WTC11 (cell line): ENCODE measurements around the gene CFAP53. TPM values are rescaled to one million over a fixed set of nuclear protein-coding genes. Genes with fewer than 3 reads are reported as not detected.
"Not testable (repeated sequence)": the region's sequence is repeated elsewhere in the genome, so short reads cannot be mapped to it uniquely, and the experiment has no call there.

Experiments
- ATAC-seq: fragments of 200-7000 bp; cut with Tn5 transposase; 2 replicates; pipeline ENCODE4 v1.10.0; 2021; ENCODE audit warnings: mild to moderate bottlenecking, moderate library complexity
- CTCF ChIA-PET: fragments of 300-600 bp; sonication (Branson Sonifier 250); formaldehyde crosslinking; loops from one replicate; lab custom pipeline; 2021; ENCODE audit warnings: antibody characterized with exemption; lab: Charles Lee
- POLR2A ChIA-PET: fragments of 350-600 bp; sonication (Branson Sonifier 250); formaldehyde crosslinking; loops from one replicate; lab custom pipeline; 2021; ENCODE audit warnings: antibody characterized with exemption; lab: Charles Lee
- DNase-seq: peaks from one replicate; pipeline ENCODE4 v3.0.0; 2021; ENCODE audit warnings: low spot score
- H3K27ac Mint-ChIP-seq: 2 replicates; pipeline ENCODE4 v1.8.0; 2021; ENCODE audit warnings: mixed read lengths
- H3K27me3 Mint-ChIP-seq: 2 replicates; pipeline ENCODE4 v1.8.0; 2021; ENCODE audit warnings: low read depth, mild to moderate bottlenecking, moderate library complexity, mixed read lengths
- H3K36me3 Mint-ChIP-seq: 2 replicates; pipeline ENCODE4 v1.8.0; 2021; ENCODE audit warnings: mixed read lengths
- H3K4me1 Mint-ChIP-seq: 2 replicates; pipeline ENCODE4 v1.8.0; 2022; ENCODE audit warnings: mixed read lengths
- H3K4me3 Mint-ChIP-seq: 2 replicates; pipeline ENCODE4 v1.8.0; 2021; ENCODE audit warnings: mild to moderate bottlenecking, moderate library complexity, mixed read lengths
- H3K9me3 Mint-ChIP-seq: 2 replicates; pipeline ENCODE4 v1.8.0; 2021; ENCODE audit warnings: mixed read lengths
- CTCF ChIP-seq: fragments of 200-600 bp; IDR thresholded peaks from 2 replicates; pipeline ENCODE4 v1.8.0; 2022; ENCODE audit warnings: antibody characterized with exemption
- E2F4 ChIP-seq: sonication (generic); formaldehyde crosslinking; IDR thresholded peaks from 2 replicates; pipeline ENCODE4 v1.8.1; 2022; ENCODE audit warnings: low read depth, mild to moderate bottlenecking, moderate library complexity, missing genetic modification reagents, borderline replicate concordance
- ERG ChIP-seq: fragments of 250-450 bp; sonication (Bioruptor Pico); IDR thresholded peaks from 2 replicates; pipeline ENCODE4 v1.8.0; 2021; ENCODE audit warnings: mild to moderate bottlenecking
- ESRRA ChIP-seq: sonication (generic); formaldehyde crosslinking; IDR thresholded peaks from 2 replicates; pipeline ENCODE4 v1.8.1; 2022; ENCODE audit warnings: mild to moderate bottlenecking, missing genetic modification reagents, borderline replicate concordance
- HMGXB4 ChIP-seq: sonication (generic); formaldehyde crosslinking; IDR thresholded peaks from 2 replicates; pipeline ENCODE4 v1.8.1; 2023; ENCODE audit warnings: mild to moderate bottlenecking, moderate library complexity, missing genetic modification reagents
- MAX ChIP-seq: sonication (generic); formaldehyde crosslinking; IDR thresholded peaks from 2 replicates; pipeline ENCODE4 v1.8.0; 2022; ENCODE audit warnings: mild to moderate bottlenecking, missing genetic modification reagents
- NFYB ChIP-seq: sonication (generic); formaldehyde crosslinking; conservative IDR thresholded peaks from 2 replicates; pipeline ENCODE4 v1.8.0; 2022; ENCODE audit warnings: low read depth, missing genetic modification reagents
- OVOL2 ChIP-seq: fragments of 250-450 bp; sonication (Bioruptor Pico); IDR thresholded peaks from 2 replicates; pipeline ENCODE4 v1.9.0; 2021; ENCODE audit warnings: mild to moderate bottlenecking, borderline replicate concordance
- PRDM15 ChIP-seq: sonication (generic); formaldehyde crosslinking; IDR thresholded peaks from 2 replicates; pipeline ENCODE4 v1.8.0; 2022; ENCODE audit warnings: missing genetic modification reagents
- RELA ChIP-seq: sonication (generic); formaldehyde crosslinking; IDR thresholded peaks from 2 replicates; pipeline ENCODE4 v1.8.1; 2022; ENCODE audit warnings: missing genetic modification reagents, mild to moderate bottlenecking, borderline replicate concordance
- SMAD4 ChIP-seq: sonication (generic); formaldehyde crosslinking; IDR thresholded peaks from 2 replicates; pipeline ENCODE4 v1.8.0; 2022; ENCODE audit warnings: mild to moderate bottlenecking, missing genetic modification reagents
- TEAD1 ChIP-seq: sonication (generic); formaldehyde crosslinking; IDR thresholded peaks from 2 replicates; pipeline ENCODE4 v1.8.0; 2022; ENCODE audit warnings: mild to moderate bottlenecking, missing genetic modification reagents
- ZNF232 ChIP-seq: sonication (generic); formaldehyde crosslinking; IDR thresholded peaks from 2 replicates; pipeline ENCODE4 v1.8.0; 2022; ENCODE audit warnings: mild to moderate bottlenecking, missing genetic modification reagents
- ZNF396 ChIP-seq: fragments of 250-450 bp; sonication (Bioruptor Pico); IDR thresholded peaks from 2 replicates; pipeline ENCODE4 v1.8.0; 2021; ENCODE audit warnings: mild to moderate bottlenecking, moderate library complexity, borderline replicate concordance
- ZNF425 ChIP-seq: fragments of 250-450 bp; sonication (Bioruptor Pico); conservative IDR thresholded peaks from 2 replicates; pipeline ENCODE4 v1.9.0; 2021; ENCODE audit warnings: mild to moderate bottlenecking
- ZNF671 ChIP-seq: fragments of 250-450 bp; sonication (Bioruptor Pico); IDR thresholded peaks from 2 replicates; pipeline ENCODE4 v1.8.0; 2021; ENCODE audit warnings: mild to moderate bottlenecking
- total RNA-seq: library from RNA; stranded (reverse); gene quantifications from 3 replicates; pipeline ENCODE4 v1.2.3, GENCODE V29; 2021

CFAP53 gene
- total RNA-seq, 1 experiment from 2014 or later = 0.26 TPM

GRCh38 chr18:50311650-50312049 lies 45.4 kb upstream of the CFAP53 start (continued):
- TF ChIP-seq ESRRA (CRISPR knock-in tag) (no peak), CTCF (no peak), PRDM15 (CRISPR knock-in tag) (no peak), OVOL2 (CRISPR knock-in tag) (no peak), RELA (CRISPR knock-in tag) (no peak), ZNF425 (CRISPR knock-in tag) (no peak), ZNF396 (CRISPR knock-in tag) (no peak), ZNF671 (CRISPR knock-in tag) (no peak)

GRCh38 chr18:50310080-50310479 lies 43.8 kb upstream of the CFAP53 start:
- Mint-ChIP-seq H3K9me3 (peaks cover 4% of the 10 kb centered on the region), H3K27me3 (peaks cover 68% of the 10 kb centered on the region)
- CTCF ChIA-PET = no interaction called here
- DNase-seq = no peak
- no peak for TF ChIP-seq TEAD1
- TF ChIP-seq HMGXB4 (CRISPR knock-in tag) = no peak
- no peak for TF ChIP-seq ERG
- TF ChIP-seq SMAD4 = no peak
- no peak for TF ChIP-seq ESRRA (CRISPR knock-in tag)
- TF ChIP-seq E2F4 (CRISPR knock-in tag) = no peak
- TF ChIP-seq NFYB (CRISPR knock-in tag) = no peak
- TF ChIP-seq ZNF232 (CRISPR knock-in tag) = no peak
- TF ChIP-seq ZNF425 (CRISPR knock-in tag) = no peak
- TF ChIP-seq MAX (CRISPR knock-in tag) = no peak
- TF ChIP-seq OVOL2 (CRISPR knock-in tag) = no peak
- TF ChIP-seq, all 79 proteins: peak for 0
- H3K4me1 Mint-ChIP-seq = peaks cover 3% of the 10 kb centered on the region; the same call in 1 of the 2 replicates
- no peak for ATAC-seq
- POLR2A ChIA-PET = no interaction called here
- no peak overlapping the region for H3K4me3 Mint-ChIP-seq
- H3K27ac Mint-ChIP-seq = no peak overlapping the region
- H3K36me3 Mint-ChIP-seq = no peaks in the 10 kb centered on the region

- peaks cover 64% of the 10 kb centered on the region for H3K27me3 Mint-ChIP-seq
- ATAC-seq, H3K9me3 Mint-ChIP-seq, H3K4me3 Mint-ChIP-seq, H3K4me1 Mint-ChIP-seq, H3K36me3 Mint-ChIP-seq, H3K27ac Mint-ChIP-seq, POLR2A ChIA-PET, DNase-seq: not testable (repeated sequence)
- CTCF ChIA-PET = interaction anchor here (0.6 kb wide), 1 partner anchor 48 kb away, joined by 3 read pairs; no protein-coding TSS in a partner anchor
Observed at GRCh38 chr18:50308851-50309250, 42.6 kb upstream of the CFAP53 start.
